HG03135 (cell line): ENCODE data around the gene WNT10A.

Source experiments
- ATAC-seq: cut with Tn5 transposase; IDR thresholded peaks from one replicate; pipeline ENCODE4 v1.9.1; 2021; ENCODE audit warnings: mild to moderate bottlenecking, moderate library complexity; ENCODE audit not compliant: unreplicated experiment

Gene WNT10A

GRCh38 chr2:218857371-218858137, 23.1 kb upstream of the WNT10A start:
- ATAC-seq: no peak

GRCh38 chr2:218858138-218858445, 22.6 kb upstream of the WNT10A start:
- ATAC-seq: no peak

GRCh38 chr2:218858671-218859555, 21.7 kb upstream of the WNT10A start:
- no peak for ATAC-seq

GRCh38 chr2:218859556-218859987, 21.1 kb upstream of the WNT10A start, which contains the start of gene WNT6:
Gene WNT6 (plus strand): TSS chr2:218859805. CDS start chr2:218860038, 233 bp downstream.
- no peak for ATAC-seq

DNA sequence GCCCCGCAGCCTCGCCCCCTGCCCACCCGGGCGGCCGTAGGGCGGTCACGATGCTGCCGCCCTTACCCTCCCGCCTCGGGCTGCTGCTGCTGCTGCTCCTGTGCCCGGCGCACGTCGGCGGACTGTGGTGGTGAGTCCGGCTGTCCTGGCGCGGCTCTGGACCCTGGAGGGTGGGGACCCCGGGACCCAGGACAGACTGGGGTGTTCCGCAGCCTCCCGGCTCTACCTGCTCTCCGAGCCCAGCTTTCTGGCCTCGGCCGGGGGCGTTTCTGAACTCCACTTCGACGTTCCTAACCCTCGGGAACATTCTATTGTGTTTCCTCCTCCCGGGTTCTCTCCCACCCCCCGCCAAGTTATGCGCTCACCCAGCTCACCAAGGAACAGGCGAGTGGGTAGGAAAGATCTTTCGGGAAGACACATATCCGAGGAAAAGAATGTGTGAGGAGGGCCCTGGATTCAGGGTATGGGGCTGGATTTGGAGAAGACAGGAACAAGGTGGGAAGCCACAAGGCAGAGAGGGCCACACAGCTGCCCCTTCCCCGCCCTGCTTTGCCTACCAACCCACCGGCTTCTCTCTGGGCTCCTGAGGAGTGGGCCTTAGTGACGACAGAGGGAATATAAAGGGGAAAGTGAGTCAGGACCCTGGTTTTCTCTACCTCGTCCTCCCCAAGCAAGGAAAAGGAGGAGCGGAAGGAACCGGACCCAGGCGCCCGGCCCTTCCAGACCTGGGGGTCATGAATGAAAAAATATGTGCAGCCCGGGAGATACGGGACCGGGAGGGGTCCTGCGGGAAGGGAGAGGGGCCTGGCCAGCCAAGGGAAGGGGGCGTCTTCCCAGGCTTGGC, 20.4 kb upstream of the WNT10A start:
- no peak for ATAC-seq

GRCh38 chr2:218860950-218861381, 19.7 kb upstream of the WNT10A start:
- ATAC-seq: no peak

- no peak for ATAC-seq
Measured at GRCh38 chr2:218861645-218862318, 18.9 kb upstream of the WNT10A start.

GRCh38 chr2:218863021-218863520, 17.6 kb upstream of the WNT10A start:
- ATAC-seq: no peak

GRCh38 chr2:218865396-218865795, 15.3 kb upstream of the WNT10A start:
- no peak for ATAC-seq

DNA sequence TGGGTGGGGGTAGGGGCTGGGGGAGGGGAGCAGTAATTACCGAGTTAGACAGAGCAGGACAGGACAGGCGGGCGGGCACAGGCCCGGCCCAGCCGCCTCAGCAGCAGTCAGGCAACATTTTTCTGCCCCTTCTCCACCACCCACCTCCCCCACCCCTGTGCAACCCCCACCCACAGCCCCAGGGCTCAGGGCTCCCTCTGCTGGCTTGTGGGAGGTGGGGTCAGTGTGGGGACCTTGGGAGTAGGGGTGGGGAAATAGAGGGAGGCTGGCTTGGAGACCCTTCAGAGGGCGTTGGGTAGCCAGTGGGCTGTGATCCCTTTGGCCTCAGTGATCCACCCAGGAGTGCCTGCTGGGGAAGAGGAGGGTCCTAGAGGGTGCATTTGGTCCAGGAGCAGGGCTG, 14.7 kb upstream of the WNT10A start:
- ATAC-seq: no peak

GRCh38 chr2:218867900-218868299, 12.8 kb upstream of the WNT10A start:
- no peak for ATAC-seq

DNA sequence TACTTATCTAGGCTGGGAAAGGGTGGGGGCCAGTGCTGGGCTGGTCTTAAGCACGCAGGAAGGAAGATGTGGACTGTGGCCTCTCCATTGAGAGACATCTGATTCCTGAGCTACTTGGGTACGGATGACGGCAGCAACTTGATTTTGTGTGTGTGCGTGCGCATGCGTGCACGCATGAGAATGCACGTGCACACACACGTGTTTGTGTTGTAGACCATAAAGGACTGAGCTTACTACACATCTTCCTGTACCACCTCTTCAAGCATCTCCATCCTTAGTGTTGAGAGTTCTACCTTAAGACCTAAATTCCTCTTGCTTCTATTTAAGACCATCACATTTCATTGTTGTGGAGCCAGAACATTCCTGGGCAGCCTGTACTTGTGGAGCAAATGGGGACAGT, 11.6 kb upstream of the WNT10A start:
- no peak for ATAC-seq

DNA sequence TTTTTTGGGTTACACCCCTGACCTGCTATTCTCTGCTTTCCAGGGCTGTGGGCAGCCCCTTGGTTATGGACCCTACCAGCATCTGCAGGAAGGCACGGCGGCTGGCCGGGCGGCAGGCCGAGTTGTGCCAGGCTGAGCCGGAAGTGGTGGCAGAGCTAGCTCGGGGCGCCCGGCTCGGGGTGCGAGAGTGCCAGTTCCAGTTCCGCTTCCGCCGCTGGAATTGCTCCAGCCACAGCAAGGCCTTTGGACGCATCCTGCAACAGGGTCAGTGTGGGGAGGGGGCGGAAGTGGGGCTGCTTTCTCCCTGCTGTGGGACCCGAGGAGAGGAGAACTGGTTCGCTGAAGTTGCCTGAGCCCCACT, 9.7 kb upstream of the WNT10A start:
- ATAC-seq: no peak

DNA sequence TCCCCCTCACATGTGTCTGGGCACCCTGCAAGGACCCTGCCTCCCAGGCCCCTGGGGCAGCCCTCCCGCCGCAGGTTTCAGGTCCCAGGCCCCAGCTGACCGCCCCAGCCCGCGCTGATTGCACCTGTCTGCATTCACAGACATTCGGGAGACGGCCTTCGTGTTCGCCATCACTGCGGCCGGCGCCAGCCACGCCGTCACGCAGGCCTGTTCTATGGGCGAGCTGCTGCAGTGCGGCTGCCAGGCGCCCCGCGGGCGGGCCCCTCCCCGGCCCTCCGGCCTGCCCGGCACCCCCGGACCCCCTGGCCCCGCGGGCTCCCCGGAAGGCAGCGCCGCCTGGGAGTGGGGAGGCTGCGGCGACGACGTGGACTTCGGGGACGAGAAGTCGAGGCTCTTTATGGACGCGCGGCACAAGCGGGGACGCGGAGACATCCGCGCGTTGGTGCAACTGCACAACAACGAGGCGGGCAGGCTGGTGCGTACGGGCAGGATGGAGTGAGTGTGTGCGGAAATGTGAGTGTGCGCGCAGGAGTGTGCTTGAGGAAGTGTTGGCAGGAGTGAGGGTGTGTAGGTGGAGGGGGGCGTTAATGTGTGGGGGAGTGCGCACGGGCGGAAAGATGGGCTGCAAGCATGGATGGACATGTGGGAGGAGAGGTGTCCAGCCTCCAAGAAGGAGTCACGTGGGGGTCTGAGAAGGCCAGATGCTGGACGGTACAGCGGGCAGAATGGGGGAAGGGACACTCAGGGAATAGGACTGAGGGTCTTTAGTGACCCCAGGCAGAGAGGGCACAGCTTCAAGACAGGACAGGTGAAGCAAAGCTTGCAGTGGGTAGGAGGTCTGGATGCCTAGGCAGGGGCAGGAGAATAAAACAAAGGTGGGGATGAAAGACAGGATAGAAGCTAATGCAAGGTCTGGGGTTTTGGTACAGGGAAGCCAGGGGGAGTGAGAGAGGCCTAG, 9.0 kb upstream of the WNT10A start:
- ATAC-seq: no peak

GRCh38 chr2:218872645-218873358, 7.8 kb upstream of the WNT10A start:
- ATAC-seq: no peak

- no peak for ATAC-seq
Measured at GRCh38 chr2:218873359-218874194, 7.1 kb upstream of the WNT10A start.

- ATAC-seq: no peak
Measured at GRCh38 chr2:218875692-218876246, 4.9 kb upstream of the WNT10A start.
